ENCODE measurements around the gene LPCAT1. TPM values are rescaled to one million over a fixed set of nuclear protein-coding genes. Genes with fewer than 3 reads are reported as not detected.

The LPCAT1 gene
- total RNA-seq, 1 experiment from 2014 or later = 75.0 TPM

- Histone ChIP-seq H4K20me1 (ENCODE audit: insufficient read depth) (no peaks in the 10 kb centered on the region), H3K4me3 (replicated peaks in 1 of 2; ENCODE audit: low read depth in 1 of 2, low read length in 2 of 2) (no peak overlapping the region), H2AFZ (ENCODE audit: low read depth, low read length, poor library complexity, severe bottlenecking) (no peak overlapping the region), H3K27ac (ENCODE audit: low read depth, low read length) (no peak overlapping the region), H3K9me3 (ENCODE audit: control insufficient read depth in 1 of 2, insufficient read depth in 1 of 2, low read depth in 1 of 2, low read length in 2 of 2) (no peaks in the 10 kb centered on the region), H3K9ac (ENCODE audit: low read length) (no peak overlapping the region), H3K9me2 (ENCODE audit: insufficient read depth) (no peaks in the 10 kb centered on the region), H3K79me2 (ENCODE audit: insufficient read depth, low read length) (no peaks in the 10 kb centered on the region), H3K36me3 (ENCODE audit: control insufficient read depth in 1 of 2, insufficient read depth in 2 of 2, low read length in 2 of 2) (no peaks in the 10 kb centered on the region), H3K4me2 (ENCODE audit: low read length) (no peak overlapping the region), H3K4me1 (ENCODE audit: control insufficient read depth in 1 of 2, insufficient read depth in 2 of 2, low read length in 2 of 2) (no peaks in the 10 kb centered on the region), H3K27me3 (ENCODE audit: insufficient read depth, low read length) (0 out of 2 replicates have a peak, but pooled peaks cover 10% of the 10 kb centered on the region)
- no peak for TF ChIP-seq ZFX (IDR thresholded peaks at IDR 0.05)
- TF ChIP-seq ZNF274 (IDR thresholded peaks at IDR 0.05; ENCODE audit: low read depth, low read length) = no peak
- TF ChIP-seq POLR2AphosphoS5 (IDR thresholded peaks at IDR 0.05; ENCODE audit: low read depth, low read length) = no peak
- no peak for TF ChIP-seq ATF3 (IDR thresholded peaks at IDR 0.05)
- no peak for TF ChIP-seq YY1 (IDR thresholded peaks at IDR 0.05; ENCODE audit: extremely low read depth, insufficient replicate concordance, low read depth, low read length)
- TF ChIP-seq ELF1 (IDR thresholded peaks at IDR 0.05; ENCODE audit: borderline replicate concordance, low read depth) = no peak
- TF ChIP-seq, protein P1, sequence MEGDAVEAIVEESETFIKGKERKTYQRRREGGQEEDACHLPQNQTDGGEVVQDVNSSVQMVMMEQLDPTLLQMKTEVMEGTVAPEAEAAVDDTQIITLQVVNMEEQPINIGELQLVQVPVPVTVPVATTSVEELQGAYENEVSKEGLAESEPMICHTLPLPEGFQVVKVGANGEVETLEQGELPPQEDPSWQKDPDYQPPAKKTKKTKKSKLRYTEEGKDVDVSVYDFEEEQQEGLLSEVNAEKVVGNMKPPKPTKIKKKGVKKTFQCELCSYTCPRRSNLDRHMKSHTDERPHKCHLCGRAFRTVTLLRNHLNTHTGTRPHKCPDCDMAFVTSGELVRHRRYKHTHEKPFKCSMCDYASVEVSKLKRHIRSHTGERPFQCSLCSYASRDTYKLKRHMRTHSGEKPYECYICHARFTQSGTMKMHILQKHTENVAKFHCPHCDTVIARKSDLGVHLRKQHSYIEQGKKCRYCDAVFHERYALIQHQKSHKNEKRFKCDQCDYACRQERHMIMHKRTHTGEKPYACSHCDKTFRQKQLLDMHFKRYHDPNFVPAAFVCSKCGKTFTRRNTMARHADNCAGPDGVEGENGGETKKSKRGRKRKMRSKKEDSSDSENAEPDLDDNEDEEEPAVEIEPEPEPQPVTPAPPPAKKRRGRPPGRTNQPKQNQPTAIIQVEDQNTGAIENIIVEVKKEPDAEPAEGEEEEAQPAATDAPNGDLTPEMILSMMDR (IDR thresholded peaks at IDR 0.05 in 2 of 3, conservative IDR thresholded peaks at IDR 0.05 in 1 of 3; ENCODE audit: borderline replicate concordance in 1 of 3, insufficient read depth in 1 of 3, low read depth in 2 of 3, low read length in 2 of 3) = no peak
- no peak for TF ChIP-seq SRF (IDR thresholded peaks at IDR 0.05; ENCODE audit: low read depth)
- TF ChIP-seq MAX (IDR thresholded peaks at IDR 0.05) = no peak
- no peak for TF ChIP-seq FOSL1 (IDR thresholded peaks at IDR 0.05; ENCODE audit: low read depth)
- no peak for TF ChIP-seq EGR1 (IDR thresholded peaks at IDR 0.05; ENCODE audit: low read depth)
- TF ChIP-seq ZBTB33 (IDR thresholded peaks at IDR 0.05; ENCODE audit: extremely low read depth, insufficient replicate concordance, low read length) = no peak
- TF ChIP-seq POLR2A (IDR thresholded peaks at IDR 0.05; ENCODE audit: borderline replicate concordance, extremely low read depth, insufficient read depth, insufficient read length) = no peak
- TF ChIP-seq EZH2phosphoT487 (IDR thresholded peaks at IDR 0.05; ENCODE audit: borderline replicate concordance) = no peak
- no peak for TF ChIP-seq JUND (IDR thresholded peaks at IDR 0.05)
- TF ChIP-seq, protein P2, sequence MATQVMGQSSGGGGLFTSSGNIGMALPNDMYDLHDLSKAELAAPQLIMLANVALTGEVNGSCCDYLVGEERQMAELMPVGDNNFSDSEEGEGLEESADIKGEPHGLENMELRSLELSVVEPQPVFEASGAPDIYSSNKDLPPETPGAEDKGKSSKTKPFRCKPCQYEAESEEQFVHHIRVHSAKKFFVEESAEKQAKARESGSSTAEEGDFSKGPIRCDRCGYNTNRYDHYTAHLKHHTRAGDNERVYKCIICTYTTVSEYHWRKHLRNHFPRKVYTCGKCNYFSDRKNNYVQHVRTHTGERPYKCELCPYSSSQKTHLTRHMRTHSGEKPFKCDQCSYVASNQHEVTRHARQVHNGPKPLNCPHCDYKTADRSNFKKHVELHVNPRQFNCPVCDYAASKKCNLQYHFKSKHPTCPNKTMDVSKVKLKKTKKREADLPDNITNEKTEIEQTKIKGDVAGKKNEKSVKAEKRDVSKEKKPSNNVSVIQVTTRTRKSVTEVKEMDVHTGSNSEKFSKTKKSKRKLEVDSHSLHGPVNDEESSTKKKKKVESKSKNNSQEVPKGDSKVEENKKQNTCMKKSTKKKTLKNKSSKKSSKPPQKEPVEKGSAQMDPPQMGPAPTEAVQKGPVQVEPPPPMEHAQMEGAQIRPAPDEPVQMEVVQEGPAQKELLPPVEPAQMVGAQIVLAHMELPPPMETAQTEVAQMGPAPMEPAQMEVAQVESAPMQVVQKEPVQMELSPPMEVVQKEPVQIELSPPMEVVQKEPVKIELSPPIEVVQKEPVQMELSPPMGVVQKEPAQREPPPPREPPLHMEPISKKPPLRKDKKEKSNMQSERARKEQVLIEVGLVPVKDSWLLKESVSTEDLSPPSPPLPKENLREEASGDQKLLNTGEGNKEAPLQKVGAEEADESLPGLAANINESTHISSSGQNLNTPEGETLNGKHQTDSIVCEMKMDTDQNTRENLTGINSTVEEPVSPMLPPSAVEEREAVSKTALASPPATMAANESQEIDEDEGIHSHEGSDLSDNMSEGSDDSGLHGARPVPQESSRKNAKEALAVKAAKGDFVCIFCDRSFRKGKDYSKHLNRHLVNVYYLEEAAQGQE (IDR thresholded peaks at IDR 0.05; ENCODE audit: low read depth) = no peak
- TF ChIP-seq SIN3A (IDR thresholded peaks at IDR 0.05; ENCODE audit: low read depth) = no peak
- no peak for TF ChIP-seq RAD21 (IDR thresholded peaks at IDR 0.05; ENCODE audit: low read depth)
- no peak for TF ChIP-seq EZH2 (IDR thresholded peaks at IDR 0.05)
- TF ChIP-seq CEBPB (IDR thresholded peaks at IDR 0.05; ENCODE audit: low read depth) = no peak
- intact Hi-C loops (cut with micrococcal nuclease) = no loop called here
- ATAC-seq = no peak
- DNase-seq (ENCODE audit: low read depth, low spot score) = no peak
- ChIA-PET POLR2A (no interaction called here), RAD21 (ENCODE audit: low non-redundant PET in 1 of 2, low total read pairs in 2 of 2, uncharacterized antibody in 2 of 2, unreplicated experiment in 2 of 2) (no interaction called here), CTCF (no interaction called here)
- BruUV-seq (replicated peaks) = no TSS peak
These were observed 13.3 kb upstream of the LPCAT1 start for GRCh38 chr5:1536871-1537602.

Measured in HCT116 (cell line).